Naive B cell (primary cell): Measurements from ENCODE around the gene TBCC. TPM values are rescaled to one million over a fixed set of nuclear protein-coding genes. Genes with fewer than 3 reads are reported as not detected.

Experiments
- ATAC-seq, 2 donors: fragments of 150-1000 bp; cut with Tn5 transposase; 2 replicates each; pipeline ENCODE4 v1.10.0; 2021; ENCODE audit warnings: low read depth in 2 of 2, mild to moderate bottlenecking in 2 of 2, moderate library complexity in 2 of 2
- DNase-seq: peaks from one replicate; pipeline ENCODE4 v3.0.0; 2022
- H3K27ac Mint-ChIP-seq, 6 donors: one replicate each; pipeline ENCODE4 v1.8.0; 2020 to 2022; ENCODE audit warnings: mild to moderate bottlenecking in 6 of 6, mixed read lengths in 6 of 6, moderate library complexity in 5 of 6, inconsistent platforms in 2 of 6
- H3K27me3 Mint-ChIP-seq, 3 donors: one replicate each; pipeline ENCODE4 v1.8.0; 2021 to 2022; ENCODE audit warnings: mixed read lengths in 3 of 3, mild to moderate bottlenecking in 1 of 3
- H3K36me3 Mint-ChIP-seq, 2 donors: one replicate each; pipeline ENCODE4 v1.8.0; 2020 to 2022; ENCODE audit warnings: mixed read lengths in 2 of 2, inconsistent platforms in 1 of 2, mild to moderate bottlenecking in 1 of 2
- H3K4me1 Mint-ChIP-seq, 3 donors: one replicate each; pipeline ENCODE4 v1.8.0; 2020 to 2022; ENCODE audit warnings: mixed read lengths in 3 of 3, inconsistent platforms in 1 of 3, mild to moderate bottlenecking in 1 of 3, moderate library complexity in 1 of 3
- H3K4me3 Mint-ChIP-seq, 8 donors: one replicate each; pipeline ENCODE4 v1.8.0; 2020 to 2022; ENCODE audit warnings: mild to moderate bottlenecking in 8 of 8, mixed read lengths in 8 of 8, moderate library complexity in 8 of 8, inconsistent platforms in 2 of 8
- H3K9me3 Mint-ChIP-seq, 7 donors: one replicate each; pipeline ENCODE4 v1.8.0; 2020 to 2022; ENCODE audit warnings: mixed read lengths in 7 of 7, mild to moderate bottlenecking in 5 of 7, inconsistent platforms in 2 of 7, moderate library complexity in 1 of 7
- polyA plus RNA-seq, 6 donors: library from polyadenylated mRNA; unstranded; fragments of 300-500 nt; fragmentation: Illumina TruSeq; gene quantifications; one replicate each; pipeline ENCODE4 v1.2.3, GENCODE V29; 2021; ENCODE audit warnings: low read depth in 6 of 6

The TBCC gene
- polyA plus RNA-seq = 100 to 1,000 TPM in 1 of 6 donors, 10 to 100 TPM in 5; 60.5 to 104 (median 71.8) TPM

GRCh38 chr6:42745640-42746462 is at the start of gene TBCC:
TBCC (minus strand) TSS chr6:42746103; CDS start chr6:42746073, 30 bp downstream.
- H3K4me3 Mint-ChIP-seq = peak within 1 kb of the TSS; percentile 91 to 100 (median 100)
- ATAC-seq (peak; percentile 76 to 79), DNase-seq (peak; percentile 92)
- H3K27ac Mint-ChIP-seq = peak within 1 kb of the TSS; percentile 98 to 100 (median 100)
- H3K9me3 Mint-ChIP-seq = peaks cover 0 to 12% (median 2%) of the 10 kb centered on the region in 7 donors
- no peaks in the 10 kb centered on the region for H3K27me3 Mint-ChIP-seq
- H3K36me3 Mint-ChIP-seq = peaks cover 4 to 7% of the 10 kb centered on the region in 2 donors
- peaks cover 25 to 40% (median 30%) of the 10 kb centered on the region in 3 donors for H3K4me1 Mint-ChIP-seq

- Mint-ChIP-seq H3K27me3 (no peaks in the 10 kb centered on the region), H3K27ac (peak overlapping the region in 1 of 6 donors; percentile 45), H3K4me3 (no peak overlapping the region), H3K9me3 (no peaks in the 10 kb centered on the region), H3K4me1 (peaks cover 12 to 25% (median 14%) of the 10 kb centered on the region in 3 donors), H3K36me3 (peaks cover 0 to 3% of the 10 kb centered on the region in 2 donors)
- DNase-seq (no peak), ATAC-seq (no peak)
These were observed 49.7 kb upstream of the TBCC start for GRCh38 chr6:42795651-42796050.

GRCh38 chr6:42791706-42792320 is 45.9 kb upstream of the TBCC start:
- H3K27ac Mint-ChIP-seq = peak overlapping the region in 3 of 6 donors; percentile 47 to 72 (median 67)

GRCh38 chr6:42790549-42791181 is 44.8 kb upstream of the TBCC start:
- Mint-ChIP-seq H3K27ac (peak overlapping the region in 5 of 6 donors; percentile 0 to 91 (median 72)), H3K36me3 (peaks cover 5 to 14% of the 10 kb centered on the region in 2 donors), H3K9me3 (no peaks in the 10 kb centered on the region), H3K4me1 (peaks cover 28 to 37% (median 29%) of the 10 kb centered on the region in 3 donors), H3K27me3 (no peaks in the 10 kb centered on the region), H3K4me3 (peak overlapping the region in 2 of 8 donors; percentile 26 to 61)
- DNase-seq = no peak
- no peak for ATAC-seq

More at GRCh38 chr6:42791706-42792320, 45.9 kb upstream of the TBCC start:
- peaks cover 33 to 44% (median 39%) of the 10 kb centered on the region in 3 donors for H3K4me1 Mint-ChIP-seq
- peaks cover 5 to 14% of the 10 kb centered on the region in 2 donors for H3K36me3 Mint-ChIP-seq
- DNase-seq (no peak), ATAC-seq (no peak)
- no peak overlapping the region for H3K4me3 Mint-ChIP-seq
- no peaks in the 10 kb centered on the region for H3K27me3 Mint-ChIP-seq
- no peaks in the 10 kb centered on the region for H3K9me3 Mint-ChIP-seq

GRCh38 chr6:42788671-42789070 is 42.8 kb upstream of the TBCC start:
- Mint-ChIP-seq H3K36me3 (peaks cover 12 to 21% of the 10 kb centered on the region in 2 donors), H3K4me3 (peak overlapping the region in 3 of 8 donors; percentile 2 to 33 (median 28)), H3K27me3 (no peaks in the 10 kb centered on the region), H3K9me3 (no peaks in the 10 kb centered on the region), H3K4me1 (peaks cover 29 to 41% (median 37%) of the 10 kb centered on the region in 3 donors), H3K27ac (peak overlapping the region in 4 of 6 donors; percentile 25 to 76 (median 70))
- DNase-seq (no peak), ATAC-seq (no peak)

- H3K36me3 Mint-ChIP-seq = peaks cover 12 to 29% of the 10 kb centered on the region in 2 donors
- ATAC-seq (no peak), DNase-seq (no peak)
- peaks cover 29 to 41% (median 33%) of the 10 kb centered on the region in 3 donors for H3K4me1 Mint-ChIP-seq
- no peak overlapping the region for H3K27ac Mint-ChIP-seq
- H3K27me3 Mint-ChIP-seq = no peaks in the 10 kb centered on the region
- H3K9me3 Mint-ChIP-seq = no peaks in the 10 kb centered on the region
- H3K4me3 Mint-ChIP-seq = no peak overlapping the region
These were observed 41.2 kb upstream of the TBCC start for GRCh38 chr6:42787063-42787472.

- Mint-ChIP-seq H3K4me1 (peaks cover 29 to 41% (median 32%) of the 10 kb centered on the region in 3 donors), H3K36me3 (peaks cover 12 to 29% of the 10 kb centered on the region in 2 donors), H3K27ac (no peak overlapping the region), H3K4me3 (no peak overlapping the region), H3K27me3 (no peaks in the 10 kb centered on the region), H3K9me3 (no peaks in the 10 kb centered on the region)
- no peak for DNase-seq
- ATAC-seq = no peak
These were observed 40.7 kb upstream of the TBCC start for GRCh38 chr6:42786525-42786985.

- peak overlapping the region in 5 of 6 donors; percentile 99 to 100 (median 100) for H3K27ac Mint-ChIP-seq
- H3K36me3 Mint-ChIP-seq = peaks cover 12 to 22% of the 10 kb centered on the region in 2 donors
- no peak for ATAC-seq
- H3K27me3 Mint-ChIP-seq = no peaks in the 10 kb centered on the region
- H3K4me1 Mint-ChIP-seq = peaks cover 29 to 35% (median 30%) of the 10 kb centered on the region in 3 donors
- no peaks in the 10 kb centered on the region for H3K9me3 Mint-ChIP-seq
- DNase-seq = no peak
- H3K4me3 Mint-ChIP-seq = peak overlapping the region in 2 of 8 donors; percentile 98
These were observed 39.0 kb upstream of the TBCC start for GRCh38 chr6:42784717-42785498.

GRCh38 chr6:42783876-42784642 is 38.2 kb upstream of the TBCC start:
- H3K27ac Mint-ChIP-seq = peak overlapping the region in 5 of 6 donors; percentile 99 to 100 (median 100)
- no peaks in the 10 kb centered on the region for H3K9me3 Mint-ChIP-seq
- no peaks in the 10 kb centered on the region for H3K27me3 Mint-ChIP-seq
- no peak for DNase-seq
- H3K36me3 Mint-ChIP-seq = peaks cover 12 to 22% of the 10 kb centered on the region in 2 donors
- no peak for ATAC-seq
- peak overlapping the region in 2 of 8 donors; percentile 98 for H3K4me3 Mint-ChIP-seq
- peaks cover 29 to 30% (median 30%) of the 10 kb centered on the region in 3 donors for H3K4me1 Mint-ChIP-seq

GRCh38 chr6:42783177-42783875 is 37.4 kb upstream of the TBCC start:
- no peaks in the 10 kb centered on the region for H3K27me3 Mint-ChIP-seq
- peaks cover 8 to 16% of the 10 kb centered on the region in 2 donors for H3K36me3 Mint-ChIP-seq
- peak; percentile 60 to 66 for ATAC-seq
- no peaks in the 10 kb centered on the region for H3K9me3 Mint-ChIP-seq
- H3K4me1 Mint-ChIP-seq = peaks cover 23 to 26% (median 25%) of the 10 kb centered on the region in 3 donors
- H3K4me3 Mint-ChIP-seq = peak overlapping the region in 2 of 8 donors; percentile 98
- DNase-seq = peak; percentile 84
- H3K27ac Mint-ChIP-seq = peak overlapping the region in 5 of 6 donors; percentile 99 to 100 (median 100)

GRCh38 chr6:42782689-42783176 is 36.8 kb upstream of the TBCC start:
- no peaks in the 10 kb centered on the region for H3K9me3 Mint-ChIP-seq
- peak overlapping the region in 5 of 6 donors; percentile 99 to 100 (median 100) for H3K27ac Mint-ChIP-seq
- H3K4me1 Mint-ChIP-seq = peaks cover 21 to 28% (median 25%) of the 10 kb centered on the region in 3 donors
- H3K4me3 Mint-ChIP-seq = peak overlapping the region in 6 of 8 donors; percentile 95 to 100 (median 98)
- ATAC-seq = peak; percentile 43 to 45
- H3K27me3 Mint-ChIP-seq = no peaks in the 10 kb centered on the region
- peak; percentile 80 for DNase-seq
- H3K36me3 Mint-ChIP-seq = peaks cover 8 to 14% of the 10 kb centered on the region in 2 donors
